Stimulated activated CD4-positive, alpha-beta T cell treated with anti-CD3 and anti-CD28 coated beads, Interleukin-12 subunit alpha, Interleukin-12 subunit beta, amount 100 ng/mL, for 24 hours (primary cell): ENCODE measurements around the gene EPS8.

Experiments used
- DNase-seq, 2 experiments: peaks; one replicate each; pipeline ENCODE4 v3.0.0-alpha.2; 2020; ENCODE audit warnings: low read depth in 2 of 2

EPS8 gene

DNA sequence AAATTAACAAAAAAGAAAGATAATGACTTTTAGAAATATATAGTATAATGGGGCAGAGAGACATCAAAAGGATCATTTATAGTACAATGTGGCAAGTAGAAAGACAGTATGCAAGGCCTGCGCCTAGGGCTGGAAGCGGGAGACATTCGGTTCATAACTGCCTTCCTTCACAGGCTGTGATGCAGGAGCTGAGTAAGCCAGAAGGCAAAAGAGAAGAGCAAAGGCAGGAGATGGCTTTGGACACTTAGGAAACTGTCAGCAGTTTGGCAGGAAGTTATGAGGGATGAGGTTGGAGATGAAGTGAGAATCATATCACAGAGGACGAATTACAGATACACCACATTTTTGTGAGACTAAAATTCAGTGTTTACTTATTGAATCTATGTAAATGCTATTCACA lies 97.8 kb downstream of the EPS8 start:
- DNase-seq, result no peak

DNA sequence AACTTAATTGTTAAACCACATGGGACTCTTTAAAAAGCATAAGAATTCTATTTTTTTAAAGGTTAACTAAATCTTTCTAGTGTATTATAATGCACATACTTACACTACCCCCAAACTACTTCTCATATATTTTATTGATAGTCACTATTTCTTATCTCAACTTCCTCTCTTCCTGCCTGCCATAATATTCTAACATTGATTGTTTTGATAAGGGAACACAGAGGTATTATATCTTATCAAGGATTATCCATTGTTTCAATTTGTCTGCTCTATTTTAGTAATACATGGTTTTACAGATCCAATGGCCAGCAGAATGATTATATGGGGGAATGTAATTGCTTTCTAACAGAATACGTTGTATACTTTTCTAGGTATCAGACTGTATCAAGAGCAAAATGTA lies 98.9 kb downstream of the EPS8 start:
- DNase-seq, result no peak

DNA sequence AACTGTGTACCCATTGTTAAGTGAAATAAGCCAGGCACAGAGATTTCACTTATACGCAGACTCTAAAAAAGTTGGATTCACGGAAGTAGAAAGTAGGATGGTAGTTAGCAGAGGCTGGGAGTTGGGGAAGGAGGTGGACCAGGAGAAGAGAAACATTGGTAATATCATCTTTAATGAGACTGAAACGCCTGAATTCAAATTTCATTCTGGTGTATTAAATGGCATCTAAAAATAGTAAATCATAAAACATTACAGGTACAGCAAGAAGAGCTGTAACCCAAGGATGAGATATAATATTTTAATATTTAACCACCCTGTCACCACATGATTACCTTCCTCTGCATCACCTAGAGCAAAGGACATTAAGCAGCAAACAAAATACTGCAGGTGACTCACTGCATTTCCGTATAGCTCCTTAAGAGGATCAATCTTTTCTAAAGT lies 99.4 kb downstream of the EPS8 start:
- no peak for DNase-seq

DNA sequence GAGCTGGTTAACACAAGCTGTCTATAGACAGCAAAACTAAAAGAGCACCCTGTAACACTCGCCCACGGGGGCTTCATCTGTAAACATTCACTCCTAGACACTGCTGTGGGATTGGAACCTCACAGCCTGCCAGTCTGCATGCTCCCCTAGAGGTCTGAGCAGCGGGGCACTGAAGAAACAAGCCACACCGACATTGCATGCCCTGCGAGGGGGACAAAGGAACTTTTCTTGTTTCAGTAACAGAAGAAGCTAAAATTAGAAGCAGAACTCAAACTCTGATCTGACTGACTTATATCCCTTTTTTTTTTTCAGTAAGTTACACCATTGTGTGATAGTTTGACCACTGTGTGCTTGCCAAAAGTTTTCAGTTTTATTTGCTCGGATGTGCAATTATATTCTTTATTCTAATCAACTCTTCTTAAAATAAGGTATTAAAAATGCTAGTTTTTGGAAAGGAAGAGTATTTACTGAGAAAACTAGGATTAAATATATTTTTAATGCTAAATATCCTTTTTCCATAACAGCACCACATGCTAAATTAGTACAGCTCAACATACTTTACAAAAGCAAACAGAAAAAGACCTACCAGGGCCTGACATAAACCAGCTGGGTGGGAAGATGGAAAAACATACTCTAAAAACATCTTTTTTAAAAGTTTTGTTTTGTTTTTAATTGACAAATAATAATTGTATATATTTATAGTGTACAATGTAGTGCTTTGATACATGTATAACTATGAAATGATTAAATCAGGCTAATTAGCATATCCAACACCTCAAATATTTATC lies 100.2 kb downstream of the EPS8 start:
- no peak for DNase-seq

DNA sequence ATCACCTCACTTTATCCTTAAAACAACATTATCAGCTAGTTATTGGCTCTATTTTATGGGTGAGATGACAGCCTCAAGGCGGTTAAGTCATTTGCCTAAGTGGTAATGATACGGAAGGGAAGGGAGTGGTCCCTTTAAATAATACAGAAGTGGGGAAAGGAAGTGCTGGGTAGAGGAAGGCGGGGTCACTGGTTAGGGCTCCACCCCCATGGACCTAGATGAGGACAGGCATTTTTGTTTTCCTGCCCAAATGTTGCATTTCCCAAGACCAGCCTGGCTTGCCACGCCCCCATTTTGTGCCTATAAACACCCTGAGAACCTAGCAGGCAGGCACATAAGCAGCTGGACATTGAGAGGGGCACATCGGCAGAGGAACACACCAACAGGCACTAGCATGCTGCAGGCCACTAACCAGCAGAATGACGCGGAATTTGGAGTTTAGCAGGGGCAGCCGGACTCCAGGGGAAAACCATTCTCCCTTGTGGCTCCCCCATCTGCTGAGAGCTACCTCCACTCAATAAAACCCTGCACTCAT lies 100.9 kb downstream of the EPS8 start:
- no peak for DNase-seq

DNA sequence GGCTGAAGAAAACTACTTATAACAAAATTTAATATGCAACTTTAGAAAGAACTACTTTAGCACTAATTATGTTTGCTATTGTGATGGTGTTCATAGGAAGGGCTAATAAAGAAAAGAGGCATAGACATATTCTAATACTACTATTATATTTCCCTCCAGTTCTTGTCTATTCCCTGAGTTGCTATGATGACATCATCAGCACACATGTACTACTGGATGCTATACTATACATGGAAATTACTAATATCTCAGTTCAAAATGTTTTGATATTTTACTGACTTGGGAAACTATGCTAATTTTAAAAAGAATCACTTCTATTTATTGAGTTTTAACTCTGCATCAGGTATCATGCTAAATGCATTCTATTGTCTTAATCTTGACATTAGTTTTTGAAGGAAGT lies 101.6 kb downstream of the EPS8 start:
- DNase-seq, result no peak

DNA sequence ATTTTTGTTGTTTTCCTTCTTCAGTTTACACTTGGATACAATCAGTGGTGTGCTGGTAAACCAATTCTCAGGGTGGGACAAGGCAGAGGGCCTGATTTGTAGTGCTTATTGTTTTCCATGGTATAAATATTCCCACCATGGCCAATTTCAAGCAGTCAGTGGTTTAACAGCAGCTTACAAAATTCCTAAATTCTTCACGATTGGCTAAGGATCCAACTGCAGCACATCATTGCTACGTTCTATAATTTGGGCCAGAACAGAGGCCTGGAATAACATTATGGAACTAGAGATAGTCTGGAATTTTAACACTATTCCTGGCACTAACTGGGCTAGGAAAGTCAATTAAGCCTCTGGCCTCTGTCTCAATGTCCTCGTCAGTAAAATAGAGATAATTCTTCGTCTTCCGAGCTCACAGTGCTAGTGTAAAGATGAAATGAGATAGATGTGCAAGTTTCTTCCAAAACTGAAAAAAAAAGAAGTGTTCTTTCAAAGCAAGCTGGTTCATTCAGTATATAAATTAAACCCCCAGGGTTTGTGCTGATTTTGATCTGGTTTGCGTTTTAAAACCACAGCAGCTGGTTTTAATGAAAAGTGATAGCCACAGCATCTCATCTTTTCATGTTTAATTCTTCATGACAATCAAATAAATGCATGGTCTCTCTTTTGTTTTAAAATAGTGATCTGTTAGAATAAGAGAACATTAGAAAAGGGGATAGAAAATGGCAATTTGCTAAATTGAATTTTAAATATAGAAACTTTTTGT lies 104.1 kb downstream of the EPS8 start:
- no peak for DNase-seq

DNA sequence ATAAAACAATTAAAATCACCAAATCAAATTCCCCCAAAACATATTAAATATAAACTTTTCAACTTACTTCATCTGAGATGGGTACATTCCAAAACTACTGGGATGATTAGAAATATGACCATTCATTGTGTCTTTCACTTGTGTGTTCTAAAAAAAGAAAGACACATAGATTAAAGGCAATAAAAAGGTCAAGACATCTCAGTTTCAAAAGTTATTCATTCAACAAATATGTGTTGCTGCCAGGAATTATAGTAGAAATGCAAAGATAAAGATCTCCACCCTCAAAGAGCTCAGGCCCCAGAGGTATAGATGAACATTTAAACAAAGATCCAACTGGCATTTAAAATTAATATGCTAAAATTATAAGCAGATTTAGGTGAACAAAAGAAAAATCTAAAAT lies 106.4 kb downstream of the EPS8 start:
- DNase-seq, result no peak

DNA sequence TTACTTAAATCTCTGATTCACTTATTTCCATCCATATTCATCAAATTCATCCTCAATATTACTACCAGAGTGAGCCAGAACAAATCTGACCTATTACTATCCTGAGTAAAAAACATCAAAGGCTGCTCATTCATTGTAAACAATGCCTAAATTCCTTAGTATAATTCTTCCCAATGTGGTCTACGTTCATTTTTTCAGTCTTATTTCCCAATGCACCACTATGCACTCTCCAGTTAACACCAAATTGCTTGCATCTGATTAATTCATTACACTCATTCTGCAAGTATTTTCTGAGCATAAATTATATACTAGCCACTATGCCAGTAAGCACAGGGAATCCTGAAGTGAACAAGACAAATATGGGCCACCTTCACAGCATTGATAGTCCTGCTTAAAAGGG lies 110.0 kb downstream of the EPS8 start:
- no peak for DNase-seq

DNA sequence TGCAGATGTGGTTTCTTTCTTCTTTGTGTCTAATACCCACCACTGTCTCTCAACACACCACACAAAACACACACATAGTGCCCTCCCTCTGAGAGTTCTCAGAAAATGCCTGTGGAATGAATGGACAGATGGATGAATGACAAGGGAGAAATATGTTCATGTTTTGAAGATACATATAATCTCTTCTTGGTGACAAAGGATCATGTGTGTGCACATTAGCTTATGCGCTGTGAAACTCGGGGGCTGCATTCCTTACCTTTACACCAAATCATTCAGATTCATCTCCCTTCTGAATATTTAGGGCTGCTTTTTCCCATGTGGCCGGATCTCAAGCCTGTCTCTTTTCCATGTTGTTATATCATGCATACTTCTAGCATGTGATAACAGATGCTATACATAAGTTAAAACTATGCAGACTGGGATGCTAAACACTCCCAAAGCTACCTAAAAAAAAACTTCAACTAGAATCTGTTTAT lies 111.4 kb downstream of the EPS8 start:
- no peak for DNase-seq

DNA sequence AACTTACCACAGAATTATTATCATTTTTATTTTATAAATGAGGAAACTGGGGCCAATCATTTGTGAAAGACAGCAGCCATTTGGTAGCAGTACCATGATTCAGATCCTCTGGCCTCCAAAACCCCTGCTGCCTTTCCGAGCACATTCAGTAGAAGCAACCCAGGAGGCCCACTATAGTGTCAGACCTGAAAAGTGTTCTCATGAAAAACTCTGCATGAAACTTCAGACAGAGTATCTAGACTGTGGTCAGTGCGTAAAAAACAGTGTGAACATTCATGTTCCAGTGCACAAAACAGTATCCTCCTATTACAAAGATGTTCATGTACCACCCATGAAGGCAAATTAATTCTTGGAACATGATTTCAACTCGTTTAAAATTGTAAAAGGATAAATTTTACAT lies 112.0 kb downstream of the EPS8 start:
- DNase-seq, result no peak

DNA sequence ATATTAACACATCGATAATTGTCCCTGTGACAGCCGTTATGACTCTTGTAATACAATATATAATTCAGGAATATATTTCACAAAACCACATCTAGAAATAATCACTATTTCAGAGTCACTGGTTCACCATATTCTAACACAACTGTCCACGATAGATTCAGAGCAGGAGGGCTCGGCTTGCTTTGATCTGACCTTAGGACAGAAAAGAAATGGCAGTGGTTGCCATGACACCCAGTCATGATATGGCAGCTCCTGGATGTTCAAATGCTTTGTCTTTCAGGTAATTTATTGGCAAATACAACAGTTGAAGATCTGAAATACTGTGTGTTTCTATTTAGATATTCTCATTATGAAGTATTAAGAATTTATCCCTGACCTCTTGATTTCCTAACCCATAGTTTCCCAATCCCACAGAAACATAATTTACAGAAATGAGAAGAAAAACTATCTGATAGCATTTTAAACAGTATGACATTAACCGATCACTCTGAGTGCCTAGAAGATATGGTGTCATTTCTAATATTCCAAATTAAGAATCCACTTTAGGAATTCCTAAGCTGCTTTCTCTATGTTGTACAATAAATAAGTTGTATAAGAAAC lies 116.4 kb downstream of the EPS8 start:
- no peak for DNase-seq

DNA sequence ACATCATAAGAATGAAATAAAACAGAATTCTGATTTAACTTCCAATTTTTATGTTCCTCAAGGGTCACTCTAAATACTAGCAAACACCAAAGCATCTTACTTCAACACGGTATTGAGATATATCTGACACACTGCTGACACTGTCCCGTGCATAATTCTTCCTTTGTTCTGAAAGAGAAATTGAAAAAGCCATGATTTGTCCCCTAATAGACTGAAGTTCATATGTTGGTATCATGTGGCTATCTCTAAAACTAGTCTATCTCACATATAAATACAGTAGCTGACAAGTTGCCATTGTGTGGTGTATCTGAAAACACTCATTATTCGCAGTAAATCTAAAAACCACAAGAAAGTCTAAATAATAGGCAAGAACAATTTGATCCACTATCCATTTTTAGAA lies 118.4 kb downstream of the EPS8 start:
- DNase-seq, result no peak

DNA sequence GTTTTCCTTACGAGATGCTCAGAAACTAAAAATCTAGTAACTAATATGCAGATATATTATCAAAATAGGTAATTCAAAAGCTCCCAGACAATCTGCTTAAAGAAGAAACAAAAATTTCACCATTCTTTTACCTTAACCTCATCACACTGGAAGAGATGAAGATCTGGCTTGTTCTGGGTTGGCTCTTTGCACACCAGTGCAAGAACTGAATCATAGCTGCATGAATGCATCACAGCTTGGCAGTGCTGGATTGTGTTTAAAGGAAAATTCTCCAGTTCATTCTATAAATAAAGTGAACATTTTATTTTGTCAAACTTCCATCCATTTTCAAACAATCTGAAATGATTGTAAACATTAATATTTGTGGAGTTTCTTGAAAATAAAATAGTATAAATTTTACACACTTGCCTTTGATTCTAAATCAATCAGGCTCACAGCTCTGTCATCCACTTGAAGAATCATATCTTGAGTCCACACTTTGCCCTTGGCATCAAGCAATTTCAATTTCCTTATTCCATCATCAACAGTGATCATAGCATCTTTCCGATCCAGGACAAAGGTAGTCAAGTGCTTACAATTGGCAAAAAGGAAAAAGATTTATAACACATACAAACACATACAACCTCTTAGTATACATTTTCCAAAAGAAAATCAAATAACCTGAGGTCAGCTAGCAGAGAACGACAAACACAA lies 119.8 kb downstream of the EPS8 start:
- DNase-seq, result no peak

DNA sequence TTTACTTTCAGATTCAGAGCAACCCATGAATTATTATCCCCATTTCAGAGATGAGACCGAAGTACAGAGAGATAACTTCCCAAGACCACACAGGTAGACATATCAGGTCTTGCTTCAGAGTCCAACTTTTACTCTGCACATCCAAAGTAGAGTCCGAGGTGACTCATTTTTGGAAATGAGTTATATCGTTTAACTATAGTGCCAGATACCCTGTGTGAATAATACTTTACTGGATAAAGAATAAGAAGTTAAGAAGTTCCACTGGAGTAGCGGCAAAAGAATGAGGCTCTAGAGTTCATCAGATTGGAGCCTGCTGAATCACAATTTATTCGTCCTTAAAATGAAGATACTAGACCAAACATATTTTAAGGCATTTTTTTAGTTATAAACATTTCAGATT lies 124.7 kb downstream of the EPS8 start:
- DNase-seq, result no peak

DNA sequence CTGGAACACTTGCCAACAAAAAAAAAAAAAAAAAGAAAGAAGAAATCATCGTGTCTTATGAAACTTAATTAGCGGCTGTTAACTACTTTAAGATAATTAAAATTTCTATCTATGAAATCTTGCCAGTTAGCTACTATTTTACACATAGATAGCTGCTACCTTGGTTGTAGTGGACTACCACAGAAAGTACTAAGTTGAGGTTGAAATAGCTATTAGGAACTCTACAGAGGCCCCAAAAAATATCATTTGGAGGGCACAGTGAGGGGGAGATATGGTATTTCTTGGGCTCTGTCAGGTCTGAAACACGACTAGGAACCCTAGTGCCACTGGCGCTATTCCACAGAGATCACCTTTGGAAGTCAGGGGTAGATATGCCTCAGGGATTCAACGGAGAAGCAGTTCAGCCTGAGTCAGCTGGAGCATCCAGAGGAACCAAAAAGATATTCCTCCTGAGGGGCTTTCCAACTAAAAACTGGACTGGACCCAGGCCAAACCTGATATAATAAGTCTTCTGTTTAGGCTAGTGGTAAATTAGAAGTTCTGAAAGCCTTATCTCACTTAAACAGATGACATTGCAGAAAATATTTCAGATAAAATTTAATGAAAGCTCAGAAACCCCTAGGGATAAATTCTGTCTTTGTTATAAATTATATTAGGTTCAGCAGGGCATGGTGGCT lies 126.1 kb downstream of the EPS8 start:
- no peak for DNase-seq

DNA sequence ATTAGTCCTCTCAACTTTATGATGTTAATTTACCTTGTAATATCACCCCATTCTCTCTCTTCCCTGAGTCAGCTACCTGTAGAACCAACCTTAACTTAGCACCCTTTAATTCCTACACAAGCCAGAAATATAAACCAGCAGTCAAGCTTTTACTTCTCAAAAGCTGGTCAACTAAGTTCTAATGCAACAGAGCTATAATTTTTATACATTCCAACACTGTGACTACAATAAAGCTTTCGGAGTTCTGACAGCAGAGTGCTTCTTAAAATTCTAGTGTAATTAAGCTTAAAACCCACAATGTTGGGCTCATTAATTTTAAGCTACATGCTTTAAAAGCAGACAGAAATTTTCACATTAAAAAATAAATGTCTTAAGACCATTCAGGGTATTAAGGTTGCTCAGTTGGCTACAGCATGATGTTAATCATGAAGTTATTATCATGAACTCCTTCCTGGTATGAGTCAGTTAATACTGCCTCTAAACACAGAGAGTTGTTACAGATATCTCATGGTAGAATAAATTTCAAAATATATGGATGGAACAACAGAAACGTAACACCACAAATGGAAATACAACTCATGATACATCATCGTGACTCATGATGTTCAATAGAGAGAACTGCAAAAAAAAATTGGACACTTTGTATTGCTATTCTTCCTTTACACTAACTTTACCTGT lies 126.7 kb downstream of the EPS8 start:
- DNase-seq, result no peak

DNA sequence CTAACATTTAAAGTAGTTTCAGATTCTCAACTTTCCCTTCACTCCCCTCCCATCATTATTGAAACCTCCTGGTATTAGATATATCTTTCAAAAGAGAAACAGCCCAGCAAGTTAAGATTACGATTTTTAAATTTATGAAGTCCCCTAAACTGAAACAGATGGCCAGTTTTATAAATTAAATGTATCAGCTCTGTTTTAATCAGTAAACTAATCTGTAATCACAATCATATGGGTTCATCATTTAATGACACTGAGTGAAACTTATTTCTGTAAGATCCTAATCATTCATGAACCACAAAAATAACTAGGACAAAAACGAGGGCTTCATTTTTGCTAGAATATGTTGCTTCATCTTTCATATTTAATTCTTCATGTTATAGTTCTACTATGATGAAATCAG lies 137.8 kb downstream of the EPS8 start:
- no peak for DNase-seq

DNA sequence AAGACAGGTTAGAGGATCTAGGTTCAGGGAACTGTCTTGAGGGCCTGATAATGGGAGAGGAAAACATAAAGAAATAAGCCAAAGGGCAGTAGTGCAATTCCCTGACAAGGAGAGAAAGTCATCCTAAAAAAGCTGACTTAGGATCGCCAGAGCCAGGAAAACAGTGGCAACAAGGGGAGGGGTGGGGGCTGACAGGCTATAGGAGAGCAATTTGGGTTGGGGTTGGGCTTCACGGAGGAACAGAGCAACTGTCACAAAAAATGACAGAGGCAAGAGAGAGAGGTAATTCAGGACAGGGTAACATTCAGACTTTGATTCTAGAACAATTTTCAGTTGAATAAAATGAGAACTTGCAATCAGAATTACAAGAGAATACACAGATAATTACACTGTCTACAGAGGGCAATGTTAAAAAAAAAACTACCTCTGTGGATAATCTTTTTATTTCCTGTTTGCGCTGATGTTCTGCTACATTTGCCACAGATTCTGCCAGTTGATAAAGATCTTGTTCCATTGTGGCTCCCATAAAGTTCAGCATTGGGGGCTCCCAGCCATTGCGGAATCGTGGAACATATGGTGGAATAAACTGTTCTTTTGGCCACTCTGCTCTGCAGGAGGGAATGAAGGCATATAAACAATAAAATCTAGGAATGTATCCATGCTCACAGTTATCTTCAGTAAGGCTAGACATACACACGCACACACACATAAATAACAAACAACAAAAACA lies 138.6 kb downstream of the EPS8 start:
- DNase-seq, result no peak

DNA sequence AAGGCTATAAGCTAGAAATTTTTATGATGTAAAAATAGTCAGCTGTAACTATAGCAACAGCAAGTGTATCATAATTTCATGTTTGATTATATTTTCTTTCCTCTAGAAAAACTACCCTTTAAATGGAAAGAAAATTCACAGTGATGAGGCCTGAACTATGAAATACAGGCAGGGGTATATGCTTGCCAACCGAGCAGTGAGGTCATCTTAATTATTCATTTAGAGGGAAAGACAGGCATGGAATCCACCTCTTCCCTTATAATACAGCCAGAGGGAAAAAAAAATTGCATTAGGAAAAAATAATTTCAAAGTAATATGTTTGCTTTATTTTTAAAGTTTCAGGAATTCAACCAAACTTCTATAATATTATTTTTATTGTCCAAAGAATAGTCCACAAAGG lies 139.8 kb downstream of the EPS8 start:
- DNase-seq, result no peak
